GM10266 (cell line): ENCODE results near the gene SRPK3.
"Not testable (repeated sequence)": the region's sequence is repeated elsewhere in the genome, so short reads cannot be mapped to it uniquely, and the experiment has no call there.

ENCODE experiments used
- DNase-seq: peaks from one replicate; pipeline ENCODE4 v3.0.0; 2012; ENCODE audit errors: extremely low spot score
- TF ChIP-seq, protein P1 (sequence below): IDR thresholded peaks from 2 replicates; pipeline ENCODE4 v1.5.1; 2012; ENCODE audit warnings: mild to moderate bottlenecking, low read depth; ENCODE audit not compliant: control insufficient read depth, insufficient read depth; ENCODE audit errors: missing control alignments

Gene SRPK3

DNA sequence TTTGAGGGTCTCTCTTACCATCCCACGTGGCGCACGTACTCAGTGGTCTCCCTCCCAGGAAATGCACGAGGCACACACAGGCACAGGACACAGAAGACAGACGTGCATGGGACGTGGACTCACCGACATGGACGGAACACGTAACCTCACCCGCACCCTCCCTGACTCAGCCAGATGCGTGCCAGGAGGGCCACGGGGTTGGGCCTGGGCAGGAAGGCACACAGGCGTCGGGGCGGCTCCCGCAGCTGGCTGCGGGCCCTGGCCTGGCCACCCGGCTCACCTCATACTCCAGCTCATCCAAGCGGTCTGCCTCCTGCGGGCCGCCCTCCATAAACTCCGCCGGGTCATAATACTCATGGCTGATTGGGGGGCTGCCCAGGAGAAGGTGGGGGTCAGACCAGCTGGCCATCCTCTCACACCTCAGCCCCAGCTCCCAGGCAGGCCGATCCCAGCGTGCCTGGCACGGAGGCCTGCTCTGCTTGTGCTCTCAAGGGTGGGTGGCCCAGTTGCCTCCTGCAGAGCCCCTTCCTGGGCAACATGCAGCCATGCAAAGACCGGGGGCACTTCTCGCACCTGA is 26.2 kb downstream of the SRPK3 start:
- TF ChIP-seq, protein P1, sequence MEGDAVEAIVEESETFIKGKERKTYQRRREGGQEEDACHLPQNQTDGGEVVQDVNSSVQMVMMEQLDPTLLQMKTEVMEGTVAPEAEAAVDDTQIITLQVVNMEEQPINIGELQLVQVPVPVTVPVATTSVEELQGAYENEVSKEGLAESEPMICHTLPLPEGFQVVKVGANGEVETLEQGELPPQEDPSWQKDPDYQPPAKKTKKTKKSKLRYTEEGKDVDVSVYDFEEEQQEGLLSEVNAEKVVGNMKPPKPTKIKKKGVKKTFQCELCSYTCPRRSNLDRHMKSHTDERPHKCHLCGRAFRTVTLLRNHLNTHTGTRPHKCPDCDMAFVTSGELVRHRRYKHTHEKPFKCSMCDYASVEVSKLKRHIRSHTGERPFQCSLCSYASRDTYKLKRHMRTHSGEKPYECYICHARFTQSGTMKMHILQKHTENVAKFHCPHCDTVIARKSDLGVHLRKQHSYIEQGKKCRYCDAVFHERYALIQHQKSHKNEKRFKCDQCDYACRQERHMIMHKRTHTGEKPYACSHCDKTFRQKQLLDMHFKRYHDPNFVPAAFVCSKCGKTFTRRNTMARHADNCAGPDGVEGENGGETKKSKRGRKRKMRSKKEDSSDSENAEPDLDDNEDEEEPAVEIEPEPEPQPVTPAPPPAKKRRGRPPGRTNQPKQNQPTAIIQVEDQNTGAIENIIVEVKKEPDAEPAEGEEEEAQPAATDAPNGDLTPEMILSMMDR, result no peak
- no peak for DNase-seq

DNA sequence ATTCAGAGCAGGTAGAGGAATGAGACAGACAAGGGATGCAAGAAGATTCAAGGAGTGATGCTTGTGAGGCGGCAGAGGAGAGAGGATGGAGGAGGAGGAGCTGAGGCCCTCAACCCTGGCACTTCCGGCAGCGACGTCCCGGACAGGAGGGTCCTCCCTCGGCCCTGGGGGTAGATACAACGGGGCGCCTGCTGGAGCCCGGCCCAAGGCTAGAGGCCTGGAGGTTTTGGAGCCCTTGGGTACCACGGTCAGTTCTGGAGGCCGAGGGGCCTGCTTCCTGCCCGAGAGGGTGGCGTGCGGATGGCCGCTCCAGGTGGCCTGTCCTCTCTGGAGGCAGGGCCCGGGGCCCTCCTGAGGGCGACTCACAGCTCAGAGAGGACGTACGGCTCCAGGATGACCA is 27.1 kb downstream of the SRPK3 start:
- TF ChIP-seq, protein P1, result no peak

GRCh38 chrX:153812220-153812619 is 31.4 kb downstream of the SRPK3 start:
- DNase-seq, result no peak
- TF ChIP-seq, protein P1, result no peak

More for the DNA sequence above, 27.1 kb downstream of the SRPK3 start:
- no peak for DNase-seq

DNA sequence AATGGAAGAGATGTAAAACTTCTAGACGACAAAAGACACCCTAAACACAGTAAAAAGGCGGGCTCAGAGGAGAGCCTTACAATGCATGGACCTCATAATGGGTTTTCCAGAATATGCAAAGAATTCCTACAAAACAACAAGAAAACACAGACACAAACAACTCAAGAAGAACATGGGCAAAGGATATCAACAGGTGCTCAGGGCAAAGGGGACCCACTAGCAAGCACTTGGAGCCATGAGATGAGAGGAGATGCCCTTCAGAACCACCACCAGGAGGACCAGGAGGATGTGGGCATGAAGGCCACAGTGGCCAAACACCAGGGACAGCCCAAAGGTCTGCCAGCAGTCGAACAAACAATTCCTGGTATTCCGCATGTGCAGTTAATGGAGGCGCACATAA is 32.3 kb downstream of the SRPK3 start:
- DNase-seq, result no peak
- TF ChIP-seq, protein P1, result no peak

DNA sequence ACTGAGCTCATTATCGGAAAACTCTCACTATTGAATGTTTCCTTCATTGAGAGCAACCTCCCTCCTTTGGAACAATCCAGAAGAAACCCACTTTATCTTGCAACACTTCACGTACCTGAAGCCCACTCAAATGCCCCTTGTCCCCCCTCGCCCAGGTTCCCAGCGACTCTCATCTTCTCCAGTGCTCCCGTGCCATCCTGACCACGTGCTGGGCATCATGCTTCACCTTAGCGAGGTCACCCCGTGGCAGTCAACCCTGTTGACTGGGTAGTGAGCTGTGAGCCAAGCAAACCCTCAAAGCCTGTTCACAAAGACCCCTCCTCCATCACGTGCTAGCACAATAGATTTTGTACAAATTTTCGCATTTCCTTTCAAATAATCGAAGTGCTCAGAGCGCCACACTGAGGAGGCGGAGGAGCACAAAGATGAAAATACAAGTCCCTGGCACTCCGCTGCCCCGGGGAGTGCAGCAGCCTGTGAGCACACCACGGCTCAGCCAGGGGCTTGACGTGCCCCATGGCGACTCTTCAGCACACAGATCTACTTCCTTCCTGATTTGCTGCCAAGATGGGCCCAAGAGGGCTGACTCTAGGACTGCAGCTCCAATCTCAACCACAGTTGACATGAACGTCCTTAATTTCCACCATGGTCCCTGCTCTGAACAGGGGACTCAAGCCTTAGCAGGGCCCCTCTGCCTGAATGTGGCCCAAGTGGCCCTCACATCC is 33.9 kb downstream of the SRPK3 start:
- TF ChIP-seq, protein P1, result no peak
- DNase-seq, result no peak

- no peak for DNase-seq
- TF ChIP-seq, protein P1, result no peak
Observed at GRCh38 chrX:153816831-153817690, 36.2 kb downstream of the SRPK3 start.

DNA sequence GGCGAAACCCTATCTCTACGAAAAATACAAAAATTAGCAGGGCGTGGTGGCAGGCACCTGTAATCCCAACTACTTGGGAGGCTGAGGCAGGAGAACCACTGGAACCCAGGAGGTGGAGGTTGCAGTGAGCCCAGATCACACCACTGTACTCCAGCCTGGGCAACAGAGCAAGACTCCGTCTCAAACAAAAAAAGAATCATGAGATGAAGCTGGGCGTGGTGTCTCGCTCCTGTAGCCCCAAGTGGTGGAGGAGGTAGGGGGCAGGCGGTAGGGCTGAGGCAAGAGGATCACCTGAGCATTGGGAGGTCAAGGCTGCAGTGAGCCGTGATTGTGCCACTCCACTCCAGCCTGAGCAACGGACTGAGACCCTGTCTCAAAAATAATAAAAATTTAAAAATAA is 37.2 kb downstream of the SRPK3 start:
- not testable (repeated sequence) for DNase-seq
